NOMO-1 treated with dmso at 0.1 percent for 144 hours (cell line): ENCODE data around the gene CMTR1.
A peak's percentile ranks its signal among the peaks of the same experiment; 100 is the strongest.

Experiments
- DNase-seq: peaks from one replicate; lab custom pipeline; 2025; ENCODE audit not compliant: unreplicated experiment; lab: John Stamatoyannopoulos, UW

Gene CMTR1

DNA sequence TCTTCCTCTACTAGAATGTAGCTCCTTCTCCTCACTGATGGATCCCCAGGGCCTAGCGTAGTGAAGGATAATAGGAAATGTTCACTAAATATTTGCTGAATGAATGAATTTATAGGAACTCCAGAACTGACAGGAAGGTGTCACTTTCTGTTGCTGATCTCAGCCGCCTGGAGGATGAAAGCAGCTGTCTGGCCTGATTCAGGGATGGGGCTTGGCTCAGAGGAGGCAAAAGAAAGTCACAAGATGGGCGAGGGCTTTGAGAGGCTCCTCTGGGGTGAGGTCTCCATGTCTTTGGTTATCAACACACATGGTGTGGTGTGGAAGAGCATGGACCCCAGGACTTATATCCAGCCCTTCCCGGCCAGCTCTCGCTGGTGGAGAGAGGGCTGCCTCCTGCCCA is 78.2 kb downstream of the CMTR1 start:
- no peak for DNase-seq

DNA sequence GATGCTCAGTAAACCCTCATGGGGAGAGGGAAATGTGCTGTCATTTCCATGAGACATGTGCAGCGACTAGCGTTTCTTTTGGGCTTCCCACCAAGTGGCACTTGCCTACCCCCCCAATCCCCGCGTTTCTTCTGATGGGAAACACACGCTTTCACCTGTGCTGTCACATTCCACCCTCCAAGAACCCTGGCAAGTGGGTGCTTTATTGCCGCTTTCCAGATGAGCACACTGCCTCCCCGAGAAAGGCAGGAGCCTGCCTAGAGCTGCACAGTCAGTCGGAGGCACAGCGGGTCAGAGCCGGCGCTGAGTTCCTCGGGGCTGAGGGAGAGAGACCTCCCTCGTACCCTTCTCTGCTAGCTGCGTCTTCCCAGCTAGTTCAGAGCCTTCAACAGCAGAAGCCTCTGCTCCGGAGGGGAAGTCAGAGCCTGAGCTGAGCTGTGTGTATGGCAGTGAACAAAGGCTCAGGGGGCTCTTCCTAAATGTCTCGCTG is 78.9 kb downstream of the CMTR1 start:
- DNase-seq, result no peak

DNA sequence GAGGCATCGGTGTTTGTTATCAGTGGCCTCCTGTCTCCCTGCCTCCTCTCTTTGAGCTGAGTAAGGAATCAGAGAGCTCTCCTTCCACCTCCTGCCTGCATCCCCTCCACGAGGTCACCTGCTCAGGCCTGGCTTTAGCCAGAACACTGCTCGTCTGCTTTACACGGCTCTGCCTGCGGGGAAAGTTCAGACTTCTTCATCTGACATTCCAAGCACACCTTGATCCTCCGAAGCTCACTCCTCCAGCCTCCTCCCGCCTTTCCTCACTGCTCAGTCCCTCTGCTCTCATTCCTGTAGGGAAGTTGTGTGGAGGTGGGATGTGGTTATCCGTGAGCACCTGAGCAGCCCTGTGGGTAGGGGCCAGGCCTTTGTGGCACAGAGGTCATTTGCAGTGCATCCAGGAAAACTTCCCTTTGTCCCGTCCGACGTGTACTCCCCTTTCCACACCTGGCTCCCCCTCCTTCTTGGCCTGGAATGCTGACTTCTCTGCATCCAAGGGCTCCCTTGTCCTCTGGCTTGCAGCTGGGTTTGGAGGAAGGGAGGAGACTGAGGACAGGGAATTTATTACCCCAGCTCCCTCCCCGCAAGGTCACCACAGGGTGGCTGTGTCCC is 79.5 kb downstream of the CMTR1 start:
- no peak for DNase-seq

DNA sequence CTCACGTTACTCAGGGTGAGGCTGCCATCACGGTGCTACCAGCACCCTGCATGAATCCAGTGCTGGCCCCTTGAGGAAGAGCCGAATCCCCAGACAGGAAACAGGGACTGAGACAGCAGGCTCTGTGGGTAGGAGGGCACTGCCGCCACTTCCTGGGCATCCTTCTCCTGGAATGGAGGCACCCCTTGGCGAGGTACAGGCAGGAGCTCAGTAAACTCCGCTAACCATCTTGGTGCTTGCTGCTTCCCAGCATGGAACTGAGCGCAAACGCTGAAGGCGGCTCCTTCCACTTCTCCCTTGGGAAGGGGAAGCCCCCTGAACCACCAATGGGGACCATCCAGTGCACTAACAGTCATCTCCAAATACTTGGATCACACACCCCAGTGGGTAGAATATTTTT is 80.1 kb downstream of the CMTR1 start:
- no peak for DNase-seq

DNA sequence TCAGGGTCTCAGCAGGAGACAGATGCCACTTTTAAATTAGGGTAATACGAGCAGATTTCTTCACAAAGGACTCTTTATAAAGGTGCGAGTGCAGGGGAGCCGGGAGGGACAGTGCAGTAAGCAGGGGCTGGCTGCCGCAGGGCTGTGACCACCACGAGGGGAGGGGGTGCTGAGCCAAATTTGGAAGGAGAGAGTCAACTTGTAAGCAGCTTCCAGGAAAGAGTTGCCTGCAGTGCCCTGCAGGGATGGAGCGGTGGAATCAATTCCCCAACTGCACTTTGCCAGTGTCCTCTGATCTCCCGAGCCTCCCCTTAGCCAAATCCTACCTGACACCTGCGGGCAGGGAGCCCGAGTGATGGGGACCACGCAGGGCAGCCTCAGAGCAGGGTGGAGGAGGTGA is 80.6 kb downstream of the CMTR1 start:
- DNase-seq, result no peak

DNA sequence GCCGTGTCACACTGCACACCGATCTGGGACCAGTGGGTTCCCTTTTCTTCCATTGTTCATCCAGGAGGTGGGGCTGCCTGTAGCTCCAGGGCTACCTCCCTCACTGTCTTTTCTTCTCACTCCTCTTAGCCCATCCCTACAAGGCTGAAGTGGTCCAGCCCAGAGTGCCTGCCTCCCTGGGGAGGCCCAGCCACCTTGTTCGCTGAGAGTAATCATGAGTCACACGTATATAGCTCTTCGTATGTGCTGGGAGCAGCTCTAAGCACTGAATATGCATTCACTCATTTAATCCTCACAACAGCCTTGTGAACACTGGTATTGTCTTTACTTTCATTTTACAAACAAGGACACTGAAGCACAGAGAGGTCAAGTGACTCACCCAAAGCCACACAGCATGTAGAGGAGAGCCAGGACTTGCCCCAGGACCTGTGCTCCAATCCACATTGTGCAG is 81.3 kb downstream of the CMTR1 start:
- DNase-seq, result no peak

DNA sequence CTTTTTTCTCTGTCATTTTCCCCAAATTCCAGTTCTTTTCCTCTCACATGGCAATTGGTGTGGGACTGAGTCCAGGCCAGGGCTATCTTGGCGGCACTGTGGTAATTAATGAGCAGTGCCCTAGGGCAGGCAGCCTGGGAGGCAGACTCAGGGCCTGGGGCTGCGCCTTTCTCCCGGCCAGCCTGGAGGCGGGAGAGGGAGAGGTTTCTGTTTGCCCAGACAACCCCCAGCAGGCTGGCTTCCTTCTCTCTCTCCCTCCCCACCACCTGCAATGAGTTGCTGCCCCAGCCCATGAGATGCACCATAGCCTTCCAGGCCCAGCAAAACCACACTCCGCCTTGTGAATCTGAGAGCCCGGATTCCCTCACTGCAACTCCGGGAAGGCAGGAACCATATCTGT is 81.8 kb downstream of the CMTR1 start:
- no peak for DNase-seq

DNA sequence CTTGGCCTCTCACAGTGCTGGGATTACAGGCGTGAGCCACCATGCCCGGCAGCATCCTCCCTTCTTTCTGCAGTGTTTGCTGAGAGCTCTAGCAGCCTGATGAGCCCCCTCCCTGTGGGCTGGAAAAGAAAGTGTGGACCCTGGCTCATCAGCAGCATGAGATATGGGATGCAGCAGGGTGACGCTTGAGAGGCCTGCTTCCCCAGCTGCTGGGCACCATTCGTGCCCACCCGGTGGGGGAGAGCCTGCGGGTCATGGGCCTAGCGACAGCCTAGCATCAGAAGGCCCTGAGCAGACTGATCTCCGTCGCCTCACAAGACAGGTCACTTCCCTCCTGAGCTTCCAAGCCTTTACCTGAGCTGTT is 82.7 kb downstream of the CMTR1 start:
- no peak for DNase-seq

DNA sequence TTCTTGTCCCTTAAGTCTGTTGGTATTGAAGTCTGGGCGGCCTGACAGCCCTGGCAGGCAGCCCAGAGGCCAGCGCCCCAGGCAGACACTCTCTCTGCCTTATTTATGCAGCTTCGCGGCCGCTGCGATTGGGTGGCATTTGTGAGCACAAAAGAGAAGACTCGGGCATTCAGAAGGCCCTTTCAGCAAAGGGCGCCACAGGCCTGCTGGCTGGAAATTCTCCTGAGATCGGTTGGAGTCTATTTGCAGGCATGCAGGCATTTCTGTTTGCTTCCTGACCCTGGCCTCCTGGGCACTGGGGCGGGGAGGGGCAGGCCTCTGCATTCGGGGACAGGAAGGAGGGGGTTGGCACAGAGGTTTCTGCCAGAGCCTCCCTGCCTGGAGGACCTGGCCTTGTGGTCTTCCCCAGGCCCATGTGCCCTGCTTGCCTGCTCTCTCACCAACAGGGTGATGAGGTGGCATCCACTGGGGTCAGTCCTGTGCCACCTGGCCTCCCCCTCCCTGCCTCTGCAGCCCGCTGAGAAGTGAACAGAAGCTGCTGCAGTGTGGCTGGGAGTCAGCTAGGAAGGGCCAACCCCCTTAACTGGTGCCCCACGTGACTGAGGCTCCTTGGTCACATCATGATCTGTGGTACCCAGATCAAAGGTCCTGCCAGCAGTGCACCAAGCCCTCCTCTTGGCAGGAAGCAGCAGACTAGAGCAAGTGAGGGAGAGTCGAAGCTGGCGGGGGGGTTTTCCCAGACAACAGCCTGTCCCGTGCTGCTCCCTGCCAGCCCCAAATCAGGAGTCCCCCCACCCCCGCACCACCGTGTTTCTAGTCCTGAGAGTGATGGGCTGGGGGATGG is 83.3 kb downstream of the CMTR1 start:
- no peak for DNase-seq

DNA sequence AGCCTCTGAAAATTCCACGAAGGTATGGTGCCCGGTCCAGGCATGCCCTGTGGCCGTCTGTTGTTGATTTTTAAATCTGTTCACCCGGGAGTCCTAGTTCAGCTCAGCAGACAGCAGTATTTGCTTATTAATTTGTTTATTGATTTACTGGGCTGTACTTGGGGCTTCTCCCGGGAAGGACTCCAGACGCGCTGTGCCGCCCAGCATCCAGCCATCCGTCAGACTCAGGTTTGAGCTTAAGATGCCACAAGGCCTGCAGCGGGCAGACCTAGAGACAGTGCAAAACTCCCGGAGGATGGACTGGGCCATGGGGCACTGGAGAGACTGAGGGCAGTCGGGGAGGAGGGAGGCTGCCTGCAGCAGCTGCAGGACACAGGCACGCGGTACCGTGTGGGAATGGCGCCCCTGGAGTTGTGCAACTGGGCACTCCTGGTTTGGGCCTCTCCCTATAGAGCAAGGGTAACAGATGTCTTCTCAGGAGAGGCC is 83.9 kb downstream of the CMTR1 start:
- no peak for DNase-seq

DNA sequence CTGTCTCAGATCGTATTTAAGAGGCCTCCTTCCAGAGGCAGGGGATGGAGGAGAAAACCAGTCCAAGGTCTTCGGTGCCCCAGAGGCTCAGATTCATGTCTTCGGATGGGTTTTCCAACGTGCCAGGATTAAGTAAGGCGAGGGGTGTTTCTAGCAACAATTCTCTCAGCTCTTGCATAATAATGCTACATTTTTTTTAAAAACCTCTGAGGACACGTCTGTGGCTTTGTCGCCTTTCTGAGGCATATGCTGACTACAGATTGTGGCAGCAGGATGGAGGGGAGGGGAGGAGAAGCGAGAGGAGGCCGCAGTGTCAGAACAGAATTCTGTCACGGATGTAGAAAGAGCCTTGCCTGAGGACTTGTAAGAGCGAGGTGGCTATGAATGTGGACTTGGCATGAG is 84.4 kb downstream of the CMTR1 start:
- peak; percentile 76 for DNase-seq

DNA sequence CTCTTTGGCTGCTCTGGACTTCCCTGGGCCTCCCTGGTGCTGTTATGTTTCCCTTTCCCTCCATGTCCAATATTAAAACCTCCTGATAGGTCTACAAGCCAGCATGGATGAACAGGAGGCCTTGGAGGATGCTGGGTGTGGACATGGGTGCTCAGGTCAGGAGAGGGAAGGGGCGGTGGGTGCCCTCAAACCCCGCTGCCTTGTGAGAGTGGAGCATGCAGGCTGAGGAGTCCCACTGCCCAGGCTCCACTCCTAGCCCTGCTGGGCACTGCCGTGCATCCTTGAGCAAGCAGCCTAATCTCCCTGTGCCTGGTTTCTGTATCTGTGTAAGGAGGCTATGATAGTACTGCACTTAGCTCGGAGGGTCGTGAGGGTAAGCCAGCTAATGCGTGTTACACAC is 85.1 kb downstream of the CMTR1 start:
- no peak for DNase-seq

DNA sequence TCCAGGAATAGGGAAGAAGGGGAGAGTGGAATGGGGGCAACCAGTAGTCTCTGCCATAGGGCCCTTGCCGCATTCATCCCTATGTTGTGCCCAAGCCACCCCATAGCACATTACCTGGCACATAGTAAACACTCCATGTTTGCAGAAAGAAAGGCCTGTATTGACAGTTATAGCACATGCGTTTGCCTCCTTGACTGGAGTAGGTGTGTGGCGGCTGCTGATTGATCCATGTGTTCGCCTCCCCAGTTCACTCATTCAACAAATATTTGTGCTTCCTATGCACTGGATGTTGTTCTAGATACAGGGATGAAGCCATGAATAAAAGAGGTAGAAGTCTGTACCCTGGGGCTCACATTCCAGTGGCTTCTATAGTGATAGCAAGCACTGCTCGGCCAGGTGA is 86.4 kb downstream of the CMTR1 start:
- no peak for DNase-seq

DNA sequence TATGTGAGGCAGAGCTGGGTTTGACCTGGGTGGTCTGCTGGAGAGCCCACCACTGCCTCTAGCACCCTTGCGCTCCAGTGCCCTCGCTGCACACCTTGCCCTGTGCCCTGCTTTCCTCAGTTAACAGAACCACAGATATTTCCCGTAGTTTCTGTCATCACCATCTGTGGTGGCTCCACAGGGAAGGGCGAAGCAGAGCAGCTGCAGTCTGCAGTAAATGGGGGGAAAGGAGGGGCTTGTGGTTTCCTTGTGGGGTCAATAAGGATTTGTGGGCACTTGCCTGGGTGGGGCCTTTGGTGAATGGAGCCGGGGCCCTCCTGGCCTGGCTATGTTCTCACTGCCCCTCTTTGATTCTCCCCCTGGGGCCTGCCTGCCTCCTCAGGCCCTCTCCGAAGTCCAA is 87.9 kb downstream of the CMTR1 start:
- DNase-seq, result no peak

DNA sequence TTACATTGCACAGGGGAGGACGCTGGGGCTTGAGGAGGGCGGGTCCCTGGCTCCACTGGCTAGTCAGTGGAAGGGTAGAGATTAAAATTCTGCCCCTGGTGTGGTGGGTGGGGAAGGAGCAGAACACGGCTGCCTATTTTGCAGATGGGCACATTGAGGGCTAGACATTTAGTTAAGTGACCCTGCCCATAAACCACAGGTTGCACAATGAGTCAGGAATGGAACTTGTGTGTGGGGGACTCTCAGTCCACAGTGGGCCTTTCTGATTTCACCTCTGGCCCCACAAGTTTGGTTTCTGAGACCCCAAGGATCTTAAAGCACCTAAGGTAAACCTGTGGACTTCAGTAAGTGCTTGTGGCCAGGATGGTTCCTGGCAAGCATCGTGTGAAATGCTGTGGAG is 88.7 kb downstream of the CMTR1 start:
- no peak for DNase-seq

DNA sequence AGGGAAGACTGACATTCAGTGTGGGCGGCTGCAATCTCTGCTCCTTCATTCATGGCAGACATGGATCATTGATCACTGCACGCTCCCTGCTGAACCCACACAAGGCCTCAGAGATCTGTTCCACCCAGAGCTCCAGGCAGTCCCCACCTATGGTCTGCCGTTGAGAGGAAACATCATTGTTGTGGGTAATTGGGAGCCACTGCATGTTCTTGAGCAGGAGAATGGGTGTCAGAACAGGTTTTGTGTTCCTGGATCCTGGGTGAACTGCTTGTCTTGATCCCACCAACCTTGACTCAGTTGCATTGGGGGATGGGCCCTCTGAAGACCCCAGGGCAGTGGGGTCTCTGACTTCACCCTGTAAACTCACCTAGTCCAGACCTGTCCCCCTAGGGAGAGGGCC is 89.8 kb downstream of the CMTR1 start:
- no peak for DNase-seq

DNA sequence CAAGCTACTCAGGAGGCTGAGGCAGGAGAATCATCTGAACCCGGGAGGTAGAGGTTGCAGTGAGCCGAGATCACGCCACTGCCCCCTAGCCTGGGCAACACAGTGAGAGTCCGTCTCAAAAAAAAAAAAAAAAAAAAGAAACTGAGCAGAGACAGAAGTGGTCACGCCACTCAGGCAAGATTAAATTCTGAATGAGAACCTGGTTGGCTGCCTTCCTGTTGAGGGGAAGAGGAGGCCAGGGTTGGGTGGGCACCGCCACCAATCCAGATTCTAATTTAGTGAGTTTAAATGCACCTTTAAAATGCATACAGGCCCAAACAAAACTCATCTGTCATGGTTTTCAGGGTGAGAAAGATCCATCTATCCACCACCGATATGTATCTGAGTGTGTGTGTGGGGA is 90.4 kb downstream of the CMTR1 start:
- no peak for DNase-seq

DNA sequence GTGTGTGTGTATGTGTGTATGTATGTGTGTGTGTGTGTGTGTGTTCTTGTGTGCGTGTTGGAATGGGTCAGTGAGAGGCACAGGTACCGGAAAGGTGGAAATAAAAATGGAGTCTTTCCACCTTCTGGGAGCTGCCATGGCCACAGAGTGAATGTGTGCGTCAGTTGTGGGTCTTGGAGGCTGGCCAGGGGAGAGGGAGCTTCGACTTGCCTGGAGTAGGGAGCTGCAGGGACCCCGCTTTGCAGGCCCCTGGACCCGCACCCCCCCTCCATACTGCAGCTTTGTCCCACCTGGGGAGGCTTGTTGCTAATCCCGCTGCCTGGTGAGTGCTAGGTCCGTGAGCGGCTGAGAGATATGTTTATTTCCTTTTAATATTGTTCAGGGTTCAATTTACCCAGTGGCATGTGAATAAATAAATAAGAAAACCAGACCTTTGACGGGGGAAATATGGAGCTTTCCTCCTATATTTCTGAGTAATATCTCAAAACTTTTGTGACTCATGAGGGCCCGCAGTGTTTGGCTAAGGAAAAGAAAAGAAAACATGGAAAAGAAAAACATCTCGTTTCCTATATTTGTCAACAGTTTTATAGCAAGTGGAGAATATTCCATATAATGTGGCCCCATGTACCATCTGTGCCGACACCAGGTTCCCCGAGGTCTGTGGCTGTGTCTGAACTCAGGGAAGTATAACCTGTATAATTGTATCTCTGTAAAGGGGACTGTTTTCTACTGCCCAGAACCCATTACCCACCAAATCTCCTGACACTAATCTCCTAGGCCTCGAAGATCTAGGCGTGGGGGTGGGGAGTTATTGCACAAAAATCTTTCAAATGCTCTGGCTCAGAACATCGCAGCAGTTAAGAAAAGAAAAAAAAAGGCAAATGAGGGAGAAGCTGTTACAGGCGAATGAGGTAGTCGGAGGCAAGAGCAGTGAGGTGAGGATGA is 91.3 kb downstream of the CMTR1 start:
- no peak for DNase-seq

DNA sequence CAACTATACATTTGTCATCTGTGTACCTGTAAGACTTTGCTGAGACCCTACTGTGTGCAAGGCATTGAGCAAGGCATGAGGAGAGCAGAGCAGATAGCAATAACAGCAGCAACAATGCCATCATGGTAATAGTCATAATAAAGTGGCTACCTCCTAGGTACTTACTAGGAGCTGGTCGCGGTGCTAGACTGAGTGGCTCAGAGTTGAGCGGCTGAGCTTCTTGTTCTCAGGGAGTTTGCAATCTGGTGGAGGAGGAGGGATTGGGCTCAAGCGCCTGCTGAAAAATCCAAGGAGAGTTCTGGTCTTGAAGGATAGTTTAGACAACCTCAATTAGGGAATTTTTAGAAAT is 91.9 kb downstream of the CMTR1 start:
- no peak for DNase-seq

DNA sequence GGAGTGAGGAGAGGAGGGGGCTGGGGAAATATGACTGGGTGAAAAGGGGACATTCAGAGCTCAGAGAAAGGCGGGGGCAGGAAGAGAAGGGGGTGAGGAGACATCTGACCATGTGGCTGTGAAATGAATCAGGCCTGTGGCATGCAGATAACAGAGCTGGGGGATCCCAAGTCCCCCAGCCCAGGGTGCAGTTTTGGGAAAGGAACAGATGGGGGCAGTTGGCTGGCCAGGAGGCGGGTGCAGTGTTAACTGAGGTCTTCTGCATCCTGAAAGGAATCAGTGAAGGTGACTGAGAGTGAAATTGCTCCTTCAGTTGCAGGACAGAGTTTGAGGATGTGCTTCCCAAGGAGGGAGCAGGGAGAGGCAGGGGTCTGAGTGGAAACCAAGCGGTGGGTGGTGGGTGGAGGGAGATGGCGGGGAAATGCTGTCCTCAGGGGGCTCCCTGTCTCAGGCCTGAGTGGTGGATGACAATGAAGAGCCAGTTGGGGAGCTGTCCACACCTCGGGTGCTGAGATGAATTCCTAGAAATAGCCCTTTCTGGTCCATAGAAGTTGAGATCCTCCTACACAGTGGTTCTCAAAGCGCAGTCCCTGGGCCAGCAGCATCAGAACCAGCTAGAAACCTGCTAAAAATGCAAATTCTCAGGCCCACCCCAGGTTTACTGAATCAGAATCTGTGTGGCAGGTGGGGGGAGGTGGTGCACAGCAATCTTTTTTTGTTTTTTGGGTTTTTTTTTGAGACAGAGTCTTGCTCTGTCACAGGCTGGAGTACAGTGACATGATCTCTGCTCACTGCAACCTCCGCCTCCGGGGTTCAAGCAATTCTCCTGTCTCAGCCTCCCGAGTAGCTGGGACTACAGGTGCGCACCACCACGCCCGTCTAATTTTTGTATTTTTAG is 92.7 kb downstream of the CMTR1 start:
- no peak for DNase-seq

DNA sequence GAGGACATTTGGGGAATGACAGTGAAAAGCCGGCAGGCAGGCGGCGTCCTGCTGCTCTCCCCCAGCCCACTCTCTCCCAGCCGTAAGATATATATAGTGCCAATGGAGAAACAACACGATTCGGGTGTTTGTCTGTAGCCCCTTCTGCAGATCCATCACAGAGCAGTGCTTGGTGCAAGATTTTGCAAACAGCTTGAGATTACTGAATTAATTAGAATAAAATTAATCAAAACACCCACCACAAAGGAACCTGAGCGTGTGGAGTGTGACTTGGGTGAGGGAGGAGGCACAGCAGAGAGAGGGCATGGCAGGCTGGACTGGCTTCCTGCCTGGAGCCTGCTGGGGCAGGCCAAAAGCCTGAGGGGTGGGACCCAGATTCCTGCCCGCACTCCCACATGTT is 95.5 kb downstream of the CMTR1 start:
- no peak for DNase-seq
